GM19328 (cell line): ENCODE measurements around the gene JSRP1.

ENCODE experiments used
- ATAC-seq: cut with Tn5 transposase; IDR thresholded peaks from one replicate; pipeline ENCODE4 v1.9.1; 2021; ENCODE audit warnings: mild to moderate bottlenecking, moderate library complexity; ENCODE audit not compliant: unreplicated experiment

The JSRP1 gene

GRCh38 chr19:2247433-2248101, 8.7 kb downstream of the JSRP1 start:
- no peak for ATAC-seq

- no peak for ATAC-seq
Observed at GRCh38 chr19:2246801-2247361, 9.3 kb downstream of the JSRP1 start.

GRCh38 chr19:2246014-2246620, 10.1 kb downstream of the JSRP1 start:
- ATAC-seq = no peak

GRCh38 chr19:2245273-2245672, 10.9 kb downstream of the JSRP1 start:
- ATAC-seq = no peak

- ATAC-seq = no peak
Observed at GRCh38 chr19:2244486-2244885, 11.7 kb downstream of the JSRP1 start.

- no peak for ATAC-seq
Observed at GRCh38 chr19:2244125-2244411, 12.1 kb downstream of the JSRP1 start.

GRCh38 chr19:2243274-2244124, 12.7 kb downstream of the JSRP1 start:
- no peak for ATAC-seq

- no peak for ATAC-seq
Observed at GRCh38 chr19:2242816-2243215, 13.4 kb downstream of the JSRP1 start.

- ATAC-seq = no peak
Observed at GRCh38 chr19:2242092-2242537, 14.1 kb downstream of the JSRP1 start.

- ATAC-seq = no peak
Observed at GRCh38 chr19:2240881-2241760, 15.1 kb downstream of the JSRP1 start.

- ATAC-seq = no peak
Observed at GRCh38 chr19:2239771-2240770, 16.1 kb downstream of the JSRP1 start.

GRCh38 chr19:2239173-2239572, 17.0 kb downstream of the JSRP1 start:
- ATAC-seq = no peak

GRCh38 chr19:2237869-2238153, 18.4 kb downstream of the JSRP1 start:
- ATAC-seq = no peak

- no peak for ATAC-seq
Observed at GRCh38 chr19:2237051-2237868, 19.0 kb downstream of the JSRP1 start.

- ATAC-seq = peak; percentile 68
Observed at GRCh38 chr19:2236314-2237050, 19.7 kb downstream of the JSRP1 start, which contains the start of the genes PLEKHJ1 and SF3A2. Gene PLEKHJ1, minus strand, starts transcription at chr19:2236329. Its CDS starts 81 bp downstream, at chr19:2236248. Gene SF3A2, plus strand, starts transcription at chr19:2236824. Its CDS starts 6,595 bp downstream, at chr19:2243419.

- ATAC-seq = peak; percentile 17
Observed at GRCh38 chr19:2236064-2236313, 20.2 kb downstream of the JSRP1 start.

- no peak for ATAC-seq
Observed at GRCh38 chr19:2235381-2236063, 20.7 kb downstream of the JSRP1 start.

GRCh38 chr19:2234996-2235380, 21.2 kb downstream of the JSRP1 start:
- no peak for ATAC-seq
